ENCODE measurements around the gene MOCS3.

Gene MOCS3

DNA sequence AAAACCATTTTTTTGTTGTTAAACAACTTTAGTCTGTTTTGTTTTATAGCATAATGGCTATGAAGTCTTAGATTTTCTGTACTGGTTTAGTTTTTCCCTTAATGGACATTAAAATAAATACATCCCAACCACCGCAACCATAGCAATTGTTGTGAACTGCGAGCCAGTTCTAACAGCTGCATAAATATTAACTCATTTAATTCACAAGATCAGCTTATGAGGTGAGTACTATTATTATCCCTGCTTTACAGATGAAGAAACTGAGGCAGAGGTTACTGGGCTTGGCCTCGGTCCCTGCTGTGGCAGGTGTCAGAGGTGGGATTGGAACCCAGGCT lies 23.1 kb downstream of the MOCS3 start:
- no peak for DNase-seq (ENCODE audit: low read depth in 2 of 2)

DNA sequence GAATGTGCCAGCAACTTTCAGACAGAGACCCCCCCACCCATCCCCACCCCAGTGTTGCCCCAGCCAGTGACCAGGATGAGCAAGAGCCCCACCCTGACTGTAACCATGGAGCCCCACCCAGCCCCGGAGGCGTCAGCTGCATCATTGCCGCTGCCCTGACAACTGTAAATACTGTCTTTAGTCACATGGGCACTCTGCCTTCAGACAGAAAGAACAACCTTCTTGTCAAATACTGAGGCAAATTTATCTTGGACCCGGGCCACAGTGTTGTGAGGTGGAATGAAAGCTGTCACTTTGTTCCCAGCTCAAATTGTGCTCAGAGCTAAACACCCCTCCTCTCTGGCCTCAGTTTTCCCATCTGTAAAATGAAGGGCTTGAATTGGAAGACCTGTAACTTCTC lies 23.7 kb downstream of the MOCS3 start:
- DNase-seq (ENCODE audit: low read depth in 2 of 2), result no peak

DNA sequence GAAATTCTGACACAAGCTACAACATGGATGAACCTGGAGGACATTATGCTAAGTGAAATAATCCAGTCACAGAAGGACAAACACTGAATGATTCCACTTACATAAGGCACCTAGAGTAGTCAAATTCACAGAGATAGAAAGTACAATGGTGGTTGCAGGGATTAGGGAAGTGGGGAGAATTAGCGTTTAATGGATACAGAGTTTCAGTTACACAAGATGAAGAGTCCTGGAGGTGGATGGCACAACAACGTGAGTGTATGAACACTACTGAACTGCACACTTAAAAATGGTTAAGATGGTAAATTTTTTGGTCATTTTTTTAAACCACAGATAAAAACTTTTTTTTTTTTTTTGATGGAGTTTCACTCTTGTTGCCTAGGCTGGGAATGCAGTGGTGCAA lies 24.7 kb downstream of the MOCS3 start:
- no peak for DNase-seq (ENCODE audit: low read depth in 2 of 2)

DNA sequence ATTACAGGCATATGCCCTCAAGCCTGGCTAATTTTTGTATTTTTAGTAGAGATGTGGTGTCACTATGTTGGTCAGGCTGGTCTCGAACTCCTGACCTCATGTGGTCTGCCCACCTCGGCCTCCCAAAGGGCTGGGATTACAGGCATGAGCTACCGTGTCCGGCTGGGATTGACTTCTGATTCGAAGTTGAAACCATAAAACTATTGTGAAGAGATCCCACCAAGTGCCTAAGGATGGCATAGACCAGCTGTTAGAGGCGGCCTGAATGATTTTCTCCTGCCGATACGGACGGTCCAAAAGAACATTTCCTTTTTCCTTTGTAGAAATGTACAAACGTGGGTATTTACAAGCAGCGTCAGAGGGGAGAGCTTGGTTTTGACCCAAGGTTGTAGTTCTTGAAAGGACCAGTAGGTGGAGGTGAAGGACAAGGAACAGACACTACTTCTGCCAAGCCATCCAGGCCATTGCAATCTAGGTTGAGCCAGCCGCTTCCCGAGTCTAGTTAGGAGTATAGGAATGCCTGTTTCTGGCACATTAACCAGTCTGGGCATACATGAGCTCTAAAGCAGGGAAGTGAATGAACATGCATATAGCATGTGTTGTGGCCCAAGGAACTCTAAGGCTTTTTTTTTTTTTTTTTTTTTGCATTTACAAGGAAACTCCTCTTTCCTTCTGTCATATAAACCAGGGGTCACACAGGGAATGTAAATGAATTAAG lies 29.0 kb downstream of the MOCS3 start:
- peak; percentile 25 to 28 for DNase-seq (ENCODE audit: low read depth in 2 of 2)

- DNase-seq (ENCODE audit: low read depth in 2 of 2), result no peak
Observed at GRCh38 chr20:50991076-50991475, 32.5 kb downstream of the MOCS3 start.

DNA sequence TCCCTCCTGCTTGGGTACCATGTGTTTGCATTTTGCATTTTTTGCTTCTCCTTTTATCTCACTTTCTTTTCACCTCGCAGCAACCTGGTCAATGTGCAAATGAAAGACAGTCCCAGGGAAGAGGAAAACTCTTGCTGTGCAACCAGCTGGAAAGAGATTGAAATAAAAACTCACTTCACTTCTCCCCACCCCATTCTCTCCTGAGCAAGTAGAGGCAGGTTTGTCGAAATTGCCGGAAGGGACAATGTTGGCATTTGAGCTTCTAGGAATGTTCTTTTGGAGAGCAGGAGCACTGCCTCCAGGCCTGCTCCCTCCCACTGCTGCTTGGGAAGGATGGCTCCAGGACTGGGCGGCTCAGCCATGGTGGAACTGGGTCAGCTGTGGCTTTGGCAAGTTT lies 33.7 kb downstream of the MOCS3 start:
- DNase-seq (ENCODE audit: low read depth in 2 of 2), result no peak

- no peak for DNase-seq (ENCODE audit: low read depth in 2 of 2)
Observed at GRCh38 chr20:50992733-50993457, 34.3 kb downstream of the MOCS3 start.

- DNase-seq (ENCODE audit: low read depth in 2 of 2), result no peak
Observed at GRCh38 chr20:50993876-50994275, 35.3 kb downstream of the MOCS3 start.

- DNase-seq (ENCODE audit: low read depth in 2 of 2), result no peak
Observed at GRCh38 chr20:50995506-50995905, 36.9 kb downstream of the MOCS3 start.

GRCh38 chr20:50996901-50997865 lies 38.6 kb downstream of the MOCS3 start:
- no peak for DNase-seq (ENCODE audit: low read depth in 2 of 2)

GRCh38 chr20:50999355-50999754 lies 40.7 kb downstream of the MOCS3 start:
- no peak for DNase-seq (ENCODE audit: low read depth in 2 of 2)

DNA sequence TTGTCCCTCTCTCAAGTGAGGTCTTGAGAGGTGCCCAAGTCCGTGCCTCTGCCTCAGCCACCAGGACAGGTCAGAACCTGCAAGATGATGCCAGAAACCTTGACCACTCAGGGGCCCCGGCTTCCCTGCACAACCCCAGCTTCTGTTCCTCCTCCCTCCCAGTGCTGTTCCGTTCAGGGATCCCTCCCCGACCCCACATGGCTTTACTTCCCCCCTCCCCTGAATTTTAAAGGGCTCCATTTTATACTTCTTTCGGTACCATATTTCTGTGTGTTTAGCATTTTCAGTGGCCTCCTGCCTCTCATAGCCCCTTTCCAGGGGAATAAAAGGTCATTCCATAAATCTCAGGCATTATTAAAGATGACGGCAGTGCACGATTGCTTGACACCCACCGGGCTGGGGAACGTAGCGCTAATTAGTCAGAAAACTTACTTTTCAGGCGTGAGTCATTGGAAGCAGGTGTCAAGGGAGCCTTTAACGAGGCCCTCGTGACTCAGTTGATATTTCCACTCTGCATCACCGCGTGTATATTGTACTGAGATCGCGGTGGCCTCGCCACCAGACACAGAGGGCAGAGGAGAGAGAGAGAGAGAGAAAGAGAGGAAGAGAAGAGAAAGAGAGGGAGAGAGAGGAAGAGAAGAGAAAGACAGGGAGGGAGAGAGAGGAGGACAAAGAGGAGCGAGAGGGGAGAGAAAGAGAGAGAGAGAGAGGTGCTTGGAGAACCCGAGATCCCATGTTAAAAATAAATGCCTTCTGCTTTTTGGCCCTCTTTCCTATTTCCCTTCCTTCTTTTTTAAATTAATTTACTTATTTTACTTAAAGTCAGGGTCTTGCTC lies 43.0 kb downstream of the MOCS3 start:
- DNase-seq (ENCODE audit: low read depth in 2 of 2), result no peak

DNA sequence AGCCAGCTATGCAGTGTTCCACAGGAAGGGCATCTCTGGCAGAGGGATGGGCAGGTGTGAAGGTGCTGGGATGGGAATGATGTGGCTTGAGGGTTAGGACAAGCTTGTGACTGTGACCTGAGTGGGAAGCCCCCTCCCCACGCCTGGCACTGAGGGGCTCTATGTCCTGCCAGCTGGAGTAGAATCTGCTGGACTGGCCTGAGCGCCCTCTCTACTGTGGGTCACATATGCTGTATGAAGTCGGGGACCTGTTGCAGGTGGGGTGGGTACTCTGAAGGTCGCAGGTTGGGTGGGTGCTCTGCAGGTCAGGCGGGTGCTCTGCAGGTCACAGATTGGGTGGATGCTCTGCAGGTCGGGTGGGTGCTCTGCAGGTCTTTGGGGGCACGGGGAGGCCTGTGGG lies 44.0 kb downstream of the MOCS3 start:
- no peak for DNase-seq (ENCODE audit: low read depth in 2 of 2)

- no peak for DNase-seq (ENCODE audit: low read depth in 2 of 2)
Observed at GRCh38 chr20:51003753-51004152, 45.1 kb downstream of the MOCS3 start.

DNA sequence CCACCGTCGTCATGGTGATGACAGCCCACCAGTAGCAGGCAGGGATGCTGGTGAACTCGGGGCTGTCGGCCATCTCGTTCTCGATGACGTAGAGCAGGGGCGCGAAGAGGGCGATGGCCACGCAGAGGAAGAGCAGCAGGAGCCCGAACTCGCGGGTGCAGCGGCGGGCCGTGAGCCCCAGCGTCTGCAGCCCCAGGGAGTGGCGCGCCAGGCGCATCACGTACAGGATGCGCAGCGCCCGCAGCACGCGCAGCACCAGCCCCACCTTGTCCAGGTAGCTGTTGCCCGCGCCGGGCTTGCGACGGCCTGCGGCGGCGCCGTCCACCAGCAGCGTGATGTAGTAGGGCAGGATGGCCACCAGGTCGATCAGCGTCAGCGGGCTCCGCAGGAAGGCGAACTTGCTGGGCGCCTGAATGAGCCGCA lies 45.7 kb downstream of the MOCS3 start:
- DNase-seq (ENCODE audit: low read depth in 2 of 2), result no peak

- DNase-seq (ENCODE audit: low read depth in 2 of 2), result no peak
Observed at GRCh38 chr20:51004781-51005180, 46.2 kb downstream of the MOCS3 start.

- no peak for DNase-seq (ENCODE audit: low read depth in 2 of 2)
Observed at GRCh38 chr20:51005214-51005613, 46.6 kb downstream of the MOCS3 start.

DNA sequence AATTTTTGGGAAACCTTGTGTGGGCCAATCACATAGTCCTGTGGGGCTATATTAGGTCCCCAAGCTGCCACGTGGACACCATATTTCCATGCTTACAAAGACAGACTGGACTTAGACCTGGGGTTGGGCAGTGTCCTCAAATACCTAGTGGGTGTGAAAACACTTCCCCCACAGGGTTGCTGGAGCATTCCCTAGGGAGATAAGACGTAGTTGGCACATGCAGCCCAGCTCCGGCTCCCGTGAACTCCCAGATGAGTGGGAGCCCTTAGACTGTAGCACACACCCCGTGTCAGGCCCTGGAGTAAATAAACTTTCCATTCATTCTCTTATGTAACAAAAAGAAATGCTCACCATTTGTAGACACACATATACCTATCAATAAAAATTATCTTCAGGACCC lies 50.1 kb downstream of the MOCS3 start:
- no peak for DNase-seq (ENCODE audit: low read depth in 2 of 2)

DNA sequence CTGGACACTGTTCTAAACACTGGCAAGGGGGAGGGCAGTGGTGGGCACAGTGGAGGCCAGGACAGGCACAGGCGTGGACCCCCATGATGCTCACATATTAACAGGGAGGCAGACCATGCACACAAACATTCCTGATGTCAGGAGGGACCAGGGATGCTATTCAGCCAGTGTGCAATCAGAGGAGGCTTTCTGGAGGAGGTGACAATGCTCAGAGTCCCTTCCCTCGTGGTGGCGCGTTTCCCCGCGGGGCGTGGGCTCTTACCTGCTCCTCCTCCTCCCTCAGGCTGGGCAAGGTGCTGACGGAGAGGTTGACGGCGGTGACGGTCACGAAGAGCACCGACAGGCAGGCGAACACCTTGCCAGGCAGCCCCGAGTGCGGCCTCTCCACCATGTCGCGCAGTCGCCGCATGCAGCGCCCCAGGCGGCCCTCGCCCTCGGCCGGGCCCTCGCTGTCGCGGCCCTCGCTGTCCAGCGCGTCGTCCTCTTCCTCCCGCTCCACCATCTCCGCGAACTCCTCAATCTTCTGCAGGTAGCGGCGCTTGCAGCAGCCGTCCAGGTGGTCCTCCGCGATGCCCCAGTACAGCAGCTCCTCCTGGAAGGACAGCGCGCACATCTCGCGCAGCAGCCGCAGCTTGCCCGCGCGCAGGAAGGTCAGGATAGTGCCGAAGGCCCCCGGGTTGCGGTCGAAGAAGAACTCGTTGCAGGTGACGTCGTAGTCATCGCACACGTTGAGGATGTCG lies 50.9 kb downstream of the MOCS3 start:
- no peak for DNase-seq (ENCODE audit: low read depth in 2 of 2)

- DNase-seq (ENCODE audit: low read depth in 2 of 2), result no peak
Observed at GRCh38 chr20:51010043-51010365, 51.4 kb downstream of the MOCS3 start.

DNA sequence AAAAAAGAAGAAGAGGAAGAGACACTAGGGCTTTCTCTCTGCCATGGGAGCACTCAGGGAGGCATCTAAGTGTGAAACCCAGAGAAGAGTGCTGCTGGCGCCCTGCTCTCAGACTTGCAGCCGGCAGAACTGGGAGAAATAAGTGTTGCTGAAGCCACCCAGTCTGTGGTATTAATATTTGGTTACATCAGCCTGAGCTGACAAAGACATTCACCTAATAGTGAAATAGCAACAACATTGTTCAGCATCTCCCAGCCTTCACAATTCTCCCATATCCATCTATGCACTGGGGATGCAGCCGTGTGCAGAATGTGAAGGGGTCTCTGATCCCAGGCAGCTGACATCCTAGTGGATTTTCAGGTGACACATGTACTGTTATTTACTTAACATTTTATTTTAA lies 52.3 kb downstream of the MOCS3 start:
- DNase-seq (ENCODE audit: low read depth in 2 of 2), result no peak

Data from activated CD8-positive, alpha-beta memory T cell treated with anti-CD3 and anti-CD28 coated beads for 4 hours (primary cell).